Measurements from ENCODE around the gene ANKS3. TPM values are rescaled to one million over a fixed set of nuclear protein-coding genes. Genes with fewer than 3 reads are reported as not detected.
"Not testable (repeated sequence)": the region's sequence is repeated elsewhere in the genome, so short reads cannot be mapped to it uniquely, and the experiment has no call there.

Gene ANKS3
- total RNA-seq, 1 donor from 2014 or later = 9.9 TPM

DNA sequence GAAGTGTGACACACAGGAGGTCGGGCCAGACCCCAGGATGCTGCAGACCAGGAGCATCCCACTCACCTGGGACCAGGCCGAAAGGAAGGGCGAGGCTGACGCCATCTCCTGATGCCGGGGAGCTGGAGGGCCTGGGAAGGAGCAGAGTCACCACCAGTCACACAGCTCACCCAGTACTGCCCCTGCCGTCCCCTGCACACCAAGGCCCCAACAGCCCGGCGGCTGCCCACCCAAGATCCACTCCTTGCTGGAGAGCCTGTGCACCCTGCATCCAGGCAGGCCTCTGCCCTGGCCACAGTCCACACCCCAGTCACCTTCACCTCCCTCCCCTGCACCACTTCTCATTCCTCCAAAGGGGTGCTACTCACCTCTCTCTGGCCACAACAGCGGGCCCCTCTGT, 28.1 kb upstream of the ANKS3 start:
- intact Hi-C loops (cut with DNase I) = loop anchor here (10.0 kb wide), 1 partner anchor 193 kb away; the partner anchor contains the start of gene SEC14L5
- no peak for DNase-seq (ENCODE audit: low spot score)

DNA sequence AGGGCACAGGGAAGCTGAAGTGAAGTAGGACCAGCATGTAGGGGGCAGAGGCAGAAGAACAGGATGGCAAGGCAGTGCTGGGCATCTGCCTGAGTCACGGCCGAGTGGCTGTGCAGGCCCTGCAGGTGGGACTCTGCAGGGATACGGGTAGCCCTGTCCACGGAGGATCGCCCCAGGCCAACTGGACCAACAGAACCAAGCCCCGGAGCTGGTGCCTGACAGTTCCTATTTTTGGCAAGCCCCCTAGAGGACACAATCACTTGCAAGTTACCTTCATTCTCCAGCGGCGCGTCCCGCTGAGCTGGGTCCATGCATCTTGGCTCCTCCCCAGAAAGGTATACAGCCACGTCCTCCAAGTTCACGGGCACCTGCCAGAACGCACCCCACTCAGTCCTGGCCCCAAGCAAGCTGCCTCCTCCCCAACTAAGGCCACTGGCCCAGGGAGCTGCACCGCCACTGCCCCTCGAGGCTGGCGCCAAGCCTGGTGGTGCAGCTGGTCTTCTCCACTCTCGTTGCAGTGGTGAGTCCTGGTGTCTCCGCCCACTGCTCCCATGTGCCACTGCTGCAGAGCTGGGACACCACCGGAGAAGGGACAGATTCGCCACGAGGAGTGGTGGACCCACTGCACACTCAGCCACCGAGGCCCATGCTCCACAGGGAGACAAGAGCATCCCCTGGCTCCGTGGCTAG, 26.3 kb upstream of the ANKS3 start:
- intact Hi-C loops (cut with DNase I) = loop anchor here (1.0 to 10.0 kb wide), 2 partner anchors 24 to 194 kb away; partner anchors contain the start of gene SEC14L5
- no peak for DNase-seq (ENCODE audit: low spot score)

DNA sequence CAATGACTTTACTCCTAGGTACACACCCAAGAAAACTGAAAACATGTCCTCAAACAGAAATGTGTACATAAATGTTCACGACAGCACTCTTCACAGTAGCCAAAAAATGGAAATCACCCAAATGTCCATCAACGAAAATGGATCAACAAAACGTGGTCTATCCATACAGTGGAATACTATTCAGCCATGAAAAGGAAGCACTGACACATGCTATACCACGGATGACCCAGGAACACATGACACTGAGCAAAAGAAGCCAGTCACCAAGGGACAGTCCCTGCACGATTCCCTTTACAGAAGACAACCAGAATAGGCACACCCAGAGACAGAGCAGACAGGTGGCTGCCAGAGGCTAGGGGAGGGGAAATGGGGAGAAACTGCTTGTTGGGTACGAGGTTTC, 21.6 kb upstream of the ANKS3 start:
- intact Hi-C loops (cut with DNase I) = no loop called here
- DNase-seq (ENCODE audit: low spot score) = no peak

DNA sequence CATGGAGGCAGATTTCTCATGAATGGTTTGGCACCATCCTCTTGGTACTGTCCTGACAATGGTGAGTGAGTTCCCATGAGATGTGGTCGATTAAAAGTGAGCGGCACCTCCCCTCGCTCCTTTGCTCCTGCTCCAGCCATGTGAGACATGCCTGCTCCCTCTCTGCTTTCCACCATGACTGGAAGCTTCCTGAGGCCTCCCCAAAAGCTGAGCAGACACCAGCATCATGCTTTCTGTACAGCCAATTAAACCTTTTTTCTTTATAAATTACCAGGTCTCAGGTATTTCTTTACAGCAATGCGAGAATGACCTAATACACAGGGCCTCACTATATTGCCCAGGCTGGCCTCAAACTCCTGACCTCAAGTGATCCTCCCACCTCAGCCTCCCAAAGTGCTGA, 20.8 kb upstream of the ANKS3 start:
- DNase-seq (ENCODE audit: low spot score) = no peak
- intact Hi-C loops (cut with DNase I) = no loop called here

DNA sequence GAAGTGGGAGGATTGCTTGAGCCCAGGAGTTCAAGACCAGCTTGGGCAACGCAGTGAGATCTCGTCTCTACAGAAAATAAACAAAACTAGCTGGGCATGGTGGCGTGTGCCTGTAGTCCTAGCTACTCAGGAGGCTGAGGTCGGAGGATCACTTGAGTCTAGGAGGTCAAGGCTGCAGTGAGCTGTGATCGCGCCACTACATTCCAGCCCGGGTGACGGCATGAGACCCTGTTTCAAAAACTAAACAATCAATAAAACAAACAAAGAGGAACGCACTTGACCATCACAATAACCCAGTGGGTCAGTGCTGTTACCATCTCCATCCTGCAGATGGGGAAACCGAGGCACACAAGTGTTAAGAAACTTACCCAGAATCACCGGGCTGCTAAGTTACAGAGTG, 19.2 kb upstream of the ANKS3 start:
- intact Hi-C loops (cut with DNase I) = no loop called here
- DNase-seq (ENCODE audit: low spot score) = no peak

DNA sequence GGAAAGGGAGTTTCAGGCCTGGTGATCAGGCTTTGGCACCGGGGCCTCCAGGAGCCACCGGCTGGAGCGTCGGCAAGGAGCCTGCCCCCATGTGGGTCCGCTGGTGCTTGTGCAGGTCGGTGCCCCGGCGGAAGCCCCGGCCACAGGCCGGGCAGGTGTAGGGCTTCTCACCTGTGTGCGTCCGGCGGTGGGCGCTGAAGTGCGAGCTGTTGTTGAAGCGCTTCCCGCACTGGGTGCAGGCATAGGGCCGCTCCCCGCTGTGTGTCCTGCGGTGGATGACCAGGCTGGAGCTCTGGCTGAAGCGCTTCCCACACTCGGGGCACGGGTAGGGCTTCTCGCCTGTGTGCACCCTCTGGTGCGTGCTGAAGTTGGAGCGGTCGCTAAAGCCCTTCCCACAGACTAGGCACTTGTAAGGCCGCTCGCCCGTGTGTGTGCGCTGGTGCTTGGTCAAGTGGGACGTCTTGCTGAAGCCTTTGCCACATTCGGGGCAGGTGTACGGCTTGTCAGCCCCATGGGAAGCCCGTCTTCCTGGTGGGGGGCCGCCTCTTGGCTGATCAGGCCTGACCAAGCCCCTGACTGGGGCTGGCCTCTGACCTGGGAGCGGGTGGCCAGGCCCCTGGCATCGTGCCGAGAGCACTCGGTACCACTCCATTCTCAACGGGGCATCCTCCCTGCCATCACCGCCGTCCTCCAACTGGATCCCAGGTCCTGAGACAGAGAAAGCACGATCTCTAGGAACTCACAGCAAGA, 18.5 kb upstream of the ANKS3 start:
- intact Hi-C loops (cut with DNase I) = no loop called here
- DNase-seq (ENCODE audit: low spot score) = no peak

DNA sequence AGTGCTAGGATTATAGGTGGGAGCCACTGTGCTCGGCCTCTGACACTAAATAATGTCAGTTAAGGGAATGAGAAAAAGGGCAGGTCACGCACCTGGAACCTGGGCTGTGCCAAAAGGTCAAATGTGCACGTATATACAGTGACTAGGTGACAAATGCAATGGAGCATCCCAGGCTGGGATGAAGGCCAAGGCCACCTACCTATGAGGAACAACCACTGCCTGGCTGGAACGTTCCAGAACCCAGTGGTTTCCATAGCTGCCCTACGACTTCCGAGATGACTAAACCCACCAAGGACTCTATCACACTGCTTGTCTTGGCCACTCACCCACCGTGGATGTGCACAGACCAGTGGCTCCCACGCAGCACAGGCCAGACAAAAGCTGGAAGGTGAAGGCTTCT, 16.8 kb upstream of the ANKS3 start:
- intact Hi-C loops (cut with DNase I) = no loop called here

DNA sequence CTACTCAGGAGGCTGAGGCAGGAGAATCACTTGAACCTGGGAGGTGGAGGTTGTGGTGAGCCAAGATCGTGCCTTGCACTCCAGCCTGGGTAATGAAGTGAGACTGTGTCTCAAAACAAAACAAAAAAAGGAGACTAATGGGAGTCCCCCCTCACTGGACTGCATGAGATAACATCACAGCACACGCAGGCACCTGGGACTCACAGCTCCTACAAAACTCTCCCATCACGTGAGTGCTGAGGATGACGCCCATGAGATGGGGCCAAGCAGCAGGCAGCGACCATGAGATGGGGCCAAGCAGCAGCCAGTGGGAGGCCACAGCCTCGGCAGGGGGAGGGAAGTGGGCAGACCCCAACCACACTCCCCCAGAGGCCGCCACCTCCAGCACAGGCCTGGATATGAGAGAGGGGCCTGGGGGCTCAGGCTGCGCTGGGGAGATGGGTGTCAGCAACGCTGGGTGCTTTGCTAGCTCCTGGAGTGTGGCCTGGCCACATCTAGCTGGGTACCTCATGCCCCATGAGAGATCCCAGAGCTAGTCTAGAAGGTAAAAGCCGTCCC, 15.7 kb upstream of the ANKS3 start:
- intact Hi-C loops (cut with DNase I) = no loop called here
- no peak for DNase-seq (ENCODE audit: low spot score)

More for the DNA sequence above, 16.8 kb upstream of the ANKS3 start:
- no peak for DNase-seq (ENCODE audit: low spot score)

DNA sequence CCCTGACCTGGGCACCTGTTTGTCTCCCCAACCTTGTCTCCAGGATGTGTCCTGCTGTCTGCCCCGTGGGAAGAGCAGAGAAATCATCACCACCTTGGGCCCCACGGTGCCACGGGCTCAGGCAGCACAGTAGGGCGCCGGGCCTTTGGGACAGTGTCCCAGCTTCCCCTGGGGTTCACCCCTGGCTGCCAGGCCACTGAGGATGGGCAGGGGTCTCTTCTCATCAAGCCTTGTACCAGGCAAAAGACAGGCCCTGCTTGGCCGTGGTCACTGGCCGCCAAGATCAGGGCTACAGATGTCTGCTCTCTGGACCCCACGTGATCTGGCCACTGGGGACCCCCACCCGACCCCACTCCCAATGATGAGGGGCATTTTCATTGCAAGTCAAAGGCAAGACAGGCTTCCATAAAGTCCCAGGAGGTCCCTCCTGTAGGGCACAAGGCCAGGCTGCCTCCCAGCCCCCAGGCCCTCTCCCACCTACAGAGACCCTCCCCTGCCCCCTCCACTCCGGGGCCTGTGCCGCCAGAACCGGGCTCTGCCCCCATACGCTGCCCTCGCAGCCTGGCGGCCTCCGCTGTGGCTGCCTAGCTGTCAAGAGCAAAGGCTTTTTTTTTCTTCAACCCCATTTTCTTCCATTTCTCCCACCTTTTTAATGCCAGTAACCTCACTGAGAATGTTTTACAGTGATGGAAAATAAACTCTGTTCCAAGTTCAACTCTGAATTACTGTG, 14.8 kb upstream of the ANKS3 start:
- intact Hi-C loops (cut with DNase I) = no loop called here
- DNase-seq (ENCODE audit: low spot score) = no peak

DNA sequence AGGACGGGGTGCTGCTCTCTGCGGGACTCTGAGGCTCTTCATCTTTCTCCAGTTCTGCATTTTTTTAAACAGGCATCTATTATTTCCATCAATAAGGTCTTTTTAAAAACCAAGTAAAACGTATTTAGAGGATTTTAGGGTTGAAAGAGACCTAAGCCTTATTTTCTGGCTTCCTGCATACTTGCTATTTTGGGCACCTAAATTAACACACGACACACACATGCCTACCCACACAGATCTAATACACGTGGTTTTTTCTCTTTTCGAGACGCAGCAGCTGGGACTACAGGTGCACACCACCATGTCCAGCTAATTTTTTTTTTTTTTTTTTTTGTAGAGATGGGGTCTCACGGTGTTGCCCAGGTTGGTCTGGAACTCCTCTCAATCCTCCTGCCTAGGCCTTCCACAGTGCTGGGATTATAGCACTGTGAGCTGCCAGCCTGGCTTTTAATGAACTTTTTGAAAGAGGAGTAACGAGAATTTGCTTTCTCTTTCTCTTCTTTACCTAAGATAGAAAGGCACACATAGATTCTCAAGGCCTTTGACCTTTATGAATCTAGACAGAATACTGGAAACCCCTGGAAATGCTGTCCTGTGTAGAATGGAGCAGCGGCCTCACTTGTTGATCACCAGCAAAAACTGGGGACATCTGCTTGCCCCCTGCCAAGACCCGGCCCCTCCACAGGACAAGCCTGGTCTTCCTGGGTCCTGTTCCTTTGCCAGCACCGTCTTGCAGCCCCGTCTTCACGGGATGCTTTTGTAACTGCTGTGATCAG, 14.0 kb upstream of the ANKS3 start:
- no peak for DNase-seq (ENCODE audit: low spot score)
- intact Hi-C loops (cut with DNase I) = no loop called here

DNA sequence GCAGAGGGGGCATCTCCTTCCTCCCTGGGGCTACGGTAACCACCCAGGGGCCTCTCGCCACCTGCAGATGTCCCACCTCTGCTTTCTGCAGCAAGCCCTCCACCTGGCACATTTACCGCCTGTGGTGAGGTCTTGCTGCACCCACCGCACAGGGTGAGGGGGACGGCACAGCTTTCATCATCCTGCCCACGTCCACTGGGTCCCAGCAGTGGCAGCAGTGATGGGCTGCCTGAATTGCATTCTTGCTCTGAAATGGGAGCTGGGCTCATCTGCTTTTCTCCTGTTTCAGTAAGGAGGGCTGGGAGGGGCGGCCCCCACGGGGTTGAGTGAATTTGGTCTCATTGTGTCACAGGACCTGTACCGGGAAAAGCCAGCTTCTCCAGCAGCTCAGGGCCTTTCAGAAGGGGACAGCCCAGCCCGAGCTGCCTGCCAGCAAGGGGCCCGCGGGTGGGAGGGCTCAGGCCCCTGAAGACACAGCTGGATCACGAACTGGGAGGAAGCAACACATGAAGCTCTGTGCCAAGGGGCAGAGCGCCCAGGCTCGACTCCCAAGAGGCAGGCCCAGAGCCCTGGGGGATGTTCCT, 13.0 kb upstream of the ANKS3 start:
- DNase-seq (ENCODE audit: low spot score) = no peak
- intact Hi-C loops (cut with DNase I) = no loop called here

DNA sequence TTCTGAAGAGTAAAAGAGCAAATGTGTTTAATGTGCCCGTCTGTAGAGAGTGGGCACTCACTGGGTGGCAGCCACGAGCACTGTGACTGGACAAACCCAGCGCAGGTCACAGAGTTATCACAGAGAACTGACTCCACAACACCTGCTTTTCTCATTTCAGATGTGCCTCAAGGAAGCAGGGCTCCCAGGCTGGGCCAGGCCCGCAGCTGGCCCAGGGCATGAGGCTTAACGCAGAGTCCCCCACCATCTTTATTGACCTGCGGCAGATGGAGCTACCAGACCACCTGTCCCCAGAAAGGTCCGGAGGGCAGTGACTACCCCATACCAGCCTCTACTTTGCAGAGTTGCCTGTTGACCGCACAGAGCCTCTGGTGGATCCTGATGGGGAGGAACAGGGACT, 12.1 kb upstream of the ANKS3 start:
- intact Hi-C loops (cut with DNase I) = no loop called here
- no peak for DNase-seq (ENCODE audit: low spot score)

DNA sequence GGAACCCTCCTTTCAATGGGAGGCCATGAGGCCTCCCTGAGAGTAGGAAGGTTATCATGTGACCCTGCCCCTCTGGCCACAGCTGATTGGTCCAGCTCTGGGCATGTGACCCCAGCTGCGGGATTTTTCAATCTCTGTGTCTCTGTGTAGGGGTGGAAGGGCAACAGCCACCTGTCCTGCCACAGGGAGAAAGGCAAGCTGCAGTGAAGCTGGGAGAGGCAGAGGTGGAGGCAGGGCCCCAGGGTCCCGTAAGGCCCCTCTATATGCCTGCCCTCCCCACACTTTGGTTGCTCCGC, 11.2 kb upstream of the ANKS3 start:
- intact Hi-C loops (cut with DNase I) = no loop called here

DNA sequence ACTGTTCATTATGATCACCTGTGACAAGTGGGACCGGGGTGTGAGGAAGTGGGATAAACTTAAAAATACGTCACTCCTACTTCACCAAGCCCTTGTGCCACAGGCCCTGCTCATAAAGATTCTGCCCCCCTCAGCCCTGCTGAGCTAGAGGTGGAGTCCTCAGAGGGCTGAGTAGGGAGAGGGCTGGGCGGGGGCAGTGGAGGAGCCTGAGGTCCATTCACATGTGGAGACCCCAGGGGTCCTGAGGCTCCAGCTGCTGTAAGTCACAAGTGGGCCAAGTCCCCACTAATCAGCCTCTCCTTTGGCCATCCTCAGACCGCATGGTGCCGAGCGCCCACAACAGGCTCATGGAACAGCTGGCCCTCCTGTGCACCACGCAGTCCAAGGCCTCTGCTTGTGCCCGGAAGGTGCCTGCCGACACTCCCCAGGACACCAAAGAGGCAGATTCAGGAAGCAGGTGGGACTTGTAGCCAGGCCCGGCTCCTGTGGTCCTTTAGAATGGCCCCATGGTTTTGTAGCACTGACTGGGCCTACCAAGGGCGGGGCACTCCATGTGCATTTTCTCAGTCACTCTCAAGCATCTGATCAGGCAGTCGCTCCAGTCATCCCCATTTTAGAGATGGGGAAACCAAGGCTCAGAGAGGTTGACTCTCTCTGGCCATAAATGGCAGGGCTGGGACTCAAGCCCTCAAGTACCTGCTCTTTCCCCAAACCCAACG, 10.6 kb upstream of the ANKS3 start:
- intact Hi-C loops (cut with DNase I) = no loop called here

More for the DNA sequence above, 11.2 kb upstream of the ANKS3 start:
- DNase-seq (ENCODE audit: low spot score) = no peak

DNA sequence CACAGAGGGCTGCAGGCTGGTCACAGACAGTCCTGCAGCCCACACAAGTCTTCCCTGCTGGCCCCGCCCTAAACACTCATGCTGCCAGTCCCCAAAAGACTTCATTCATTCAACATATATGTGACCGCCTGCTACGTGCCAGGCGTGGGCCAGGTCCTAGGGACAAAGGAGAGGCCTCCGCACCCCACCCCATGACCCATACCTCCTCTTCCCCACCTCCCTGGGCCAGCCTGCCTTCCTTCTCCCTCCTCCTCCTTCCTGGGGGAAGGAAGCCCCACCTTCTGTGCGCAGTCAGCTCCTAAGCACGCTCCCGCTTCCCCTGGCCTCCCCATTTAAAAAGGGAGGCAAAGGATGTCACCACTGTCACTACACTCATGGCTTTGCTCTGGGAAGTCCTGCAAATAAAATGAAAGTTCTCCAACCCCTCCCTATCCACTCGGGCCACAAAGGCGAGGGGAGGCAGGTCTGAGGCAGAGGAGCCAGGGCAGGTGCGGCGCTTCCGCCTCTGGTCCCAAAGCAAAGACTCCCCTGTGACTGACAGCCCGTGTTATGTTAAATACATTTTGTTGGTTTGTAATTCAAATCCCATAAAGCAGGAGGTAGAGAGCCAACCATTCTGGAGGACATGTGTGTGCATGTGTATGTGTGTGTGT, 9.3 kb upstream of the ANKS3 start:
- intact Hi-C loops (cut with DNase I) = no loop called here
- DNase-seq (ENCODE audit: low spot score) = no peak

More for the DNA sequence above, 10.6 kb upstream of the ANKS3 start:
- DNase-seq (ENCODE audit: low spot score) = no peak

DNA sequence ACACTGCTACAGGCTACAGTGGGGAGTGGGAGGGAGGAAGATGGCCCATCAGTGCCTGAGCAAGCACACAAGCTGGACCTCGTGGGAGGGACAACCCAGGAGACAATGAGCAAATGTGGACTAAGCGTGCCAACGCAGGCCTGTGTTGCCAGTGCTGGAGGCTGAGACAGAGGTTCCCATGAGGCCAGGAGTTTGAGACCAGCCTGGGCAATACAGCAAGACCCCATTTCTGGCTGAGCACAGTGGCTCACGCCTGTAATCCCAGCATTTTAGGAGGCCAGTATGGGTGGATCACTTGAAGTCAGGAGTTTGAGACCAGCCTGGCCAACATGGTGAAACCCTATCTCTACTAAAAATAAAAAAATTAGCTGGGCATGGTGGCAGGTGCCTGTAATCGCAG, 4.3 kb upstream of the ANKS3 start:
- DNase-seq (ENCODE audit: low spot score) = not testable (repeated sequence)
- intact Hi-C loops (cut with DNase I) = loop anchor here (10.0 kb wide), 3 partner anchors 66 to 216 kb away; partner anchors contain the start of genes GLYR1, ROGDI, SEC14L5 and UBN1

DNA sequence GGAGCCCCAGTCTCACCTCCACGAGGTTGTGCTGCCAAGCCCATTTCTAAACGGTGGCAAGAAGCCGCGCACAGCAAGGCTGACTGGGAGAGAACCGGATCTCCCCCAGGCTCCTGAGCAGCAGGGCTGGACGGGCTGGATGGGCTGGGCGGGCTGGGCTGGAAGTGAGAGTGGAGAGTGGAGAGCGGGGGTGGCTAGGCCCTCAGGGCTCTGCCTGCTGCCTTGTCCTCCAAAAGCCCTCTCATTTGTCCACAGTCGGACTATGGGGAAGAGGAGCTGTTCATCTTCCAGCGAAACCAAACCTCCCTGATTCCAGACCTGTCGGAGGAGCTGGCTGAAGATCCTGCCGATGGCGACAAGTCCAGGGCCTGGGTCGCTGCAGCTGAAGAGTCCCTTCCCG, 3.5 kb upstream of the ANKS3 start:
- intact Hi-C loops (cut with DNase I) = loop anchor here (10.0 kb wide), 3 partner anchors 67 to 217 kb away; partner anchors contain the start of genes GLYR1, ROGDI, SEC14L5 and UBN1
- DNase-seq (ENCODE audit: low spot score) = no peak

DNA sequence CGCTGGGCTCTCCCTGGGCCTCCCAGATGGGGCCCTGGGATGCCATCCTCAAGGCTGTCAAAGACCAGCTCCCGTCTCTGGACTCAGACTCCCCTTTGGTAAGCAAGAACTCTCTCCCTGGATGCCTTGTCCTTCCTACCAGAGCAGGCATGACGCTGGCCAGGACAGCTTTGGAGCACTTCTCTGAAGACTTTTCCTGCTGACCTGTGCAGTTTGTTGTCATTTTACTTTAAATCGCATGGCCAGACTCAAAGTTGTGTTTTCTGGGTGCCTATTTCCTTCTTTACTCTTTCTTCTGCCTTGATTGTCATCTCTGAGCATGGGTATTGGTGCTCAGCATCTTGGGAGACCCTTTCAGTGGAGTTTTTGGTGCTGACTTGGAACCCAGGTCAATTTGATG, 2.5 kb upstream of the ANKS3 start:
- DNase-seq (ENCODE audit: low spot score) = no peak
- intact Hi-C loops (cut with DNase I) = loop anchor here (10.0 kb wide), 3 partner anchors 68 to 218 kb away; partner anchors contain the start of genes GLYR1, ROGDI, SEC14L5 and UBN1

Data from cardiac septum (tissue), 1 donor.